ENCODE results near the gene NPHS1.

DNA sequence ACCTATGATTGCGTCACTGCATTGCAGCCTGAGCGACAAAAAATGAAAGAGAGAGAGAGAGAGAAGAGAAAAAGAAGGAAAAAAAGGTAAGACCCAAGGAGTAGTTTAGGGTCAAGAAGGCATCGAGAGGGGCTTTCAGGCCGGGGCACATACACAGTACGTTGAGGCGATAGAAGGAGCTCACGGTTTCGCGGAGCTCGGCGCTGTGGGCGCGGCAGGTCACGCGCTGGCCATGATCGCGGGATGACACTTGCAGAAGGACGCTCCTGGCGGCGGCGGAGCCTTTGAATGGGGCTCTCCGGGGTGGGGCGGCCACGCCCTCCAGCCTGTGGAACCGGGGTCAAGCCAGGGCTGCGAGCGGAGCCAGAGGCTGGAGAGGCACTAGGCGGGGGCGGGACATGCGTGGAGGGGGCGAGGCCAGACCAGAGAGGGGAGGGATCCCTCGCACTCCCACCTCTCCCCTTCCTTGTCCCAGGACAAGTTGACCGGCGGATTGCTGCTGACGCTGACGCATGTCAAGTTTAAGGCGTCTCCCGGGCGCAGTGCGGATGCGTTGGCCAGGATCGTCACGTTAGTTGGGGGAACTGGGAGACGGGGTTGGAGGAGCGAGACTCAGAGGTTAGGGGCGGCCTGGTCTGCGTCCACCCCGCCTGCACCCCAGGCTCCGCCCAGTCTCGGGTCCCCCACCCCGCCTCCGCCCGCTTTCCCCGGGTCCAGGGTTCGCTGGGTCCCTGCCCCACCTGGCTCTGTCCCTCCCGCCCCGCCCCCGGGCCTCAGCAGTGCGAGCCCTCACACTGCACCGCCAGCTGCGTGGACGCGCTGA is 6.9 kb downstream of the NPHS1 start:
- TF ChIP-seq, protein P1, sequence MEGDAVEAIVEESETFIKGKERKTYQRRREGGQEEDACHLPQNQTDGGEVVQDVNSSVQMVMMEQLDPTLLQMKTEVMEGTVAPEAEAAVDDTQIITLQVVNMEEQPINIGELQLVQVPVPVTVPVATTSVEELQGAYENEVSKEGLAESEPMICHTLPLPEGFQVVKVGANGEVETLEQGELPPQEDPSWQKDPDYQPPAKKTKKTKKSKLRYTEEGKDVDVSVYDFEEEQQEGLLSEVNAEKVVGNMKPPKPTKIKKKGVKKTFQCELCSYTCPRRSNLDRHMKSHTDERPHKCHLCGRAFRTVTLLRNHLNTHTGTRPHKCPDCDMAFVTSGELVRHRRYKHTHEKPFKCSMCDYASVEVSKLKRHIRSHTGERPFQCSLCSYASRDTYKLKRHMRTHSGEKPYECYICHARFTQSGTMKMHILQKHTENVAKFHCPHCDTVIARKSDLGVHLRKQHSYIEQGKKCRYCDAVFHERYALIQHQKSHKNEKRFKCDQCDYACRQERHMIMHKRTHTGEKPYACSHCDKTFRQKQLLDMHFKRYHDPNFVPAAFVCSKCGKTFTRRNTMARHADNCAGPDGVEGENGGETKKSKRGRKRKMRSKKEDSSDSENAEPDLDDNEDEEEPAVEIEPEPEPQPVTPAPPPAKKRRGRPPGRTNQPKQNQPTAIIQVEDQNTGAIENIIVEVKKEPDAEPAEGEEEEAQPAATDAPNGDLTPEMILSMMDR (IDR thresholded peaks at IDR 0.05), result no peak
- TF ChIP-seq POLR2A (IDR thresholded peaks at IDR 0.05; ENCODE audit: low read depth), result no peak
- no peak for TF ChIP-seq POLR2AphosphoS5 (IDR thresholded peaks at IDR 0.05)
